CD4-positive, alpha-beta T cell treated with Interleukin-17A for 4 hours (primary cell): ENCODE measurements around the gene SUPT5H.

Experiments used
- DNase-seq: peaks from one replicate; pipeline ENCODE4 v3.0.0-alpha.2; 2020; ENCODE audit warnings: mixed read lengths

The SUPT5H gene

GRCh38 chr19:39409208-39410016 lies 36.0 kb upstream of the SUPT5H start:
- peak; percentile 90 for DNase-seq

GRCh38 chr19:39410017-39410830 lies 35.2 kb upstream of the SUPT5H start:
- DNase-seq = peak; percentile 75

- no peak for DNase-seq
Observed at GRCh38 chr19:39410831-39411080, 34.6 kb upstream of the SUPT5H start.

GRCh38 chr19:39411081-39411831 lies 34.1 kb upstream of the SUPT5H start:
- DNase-seq = peak; percentile 36

GRCh38 chr19:39411832-39412099 lies 33.6 kb upstream of the SUPT5H start:
- peak; percentile 95 for DNase-seq

- DNase-seq = peak; percentile 96
Observed at GRCh38 chr19:39412100-39412866, 33.1 kb upstream of the SUPT5H start, which contains the start of gene PLEKHG2. Gene PLEKHG2 (plus strand): TSS chr19:39412669. CDS start chr19:39414087, 1,418 bp downstream.

- no peak for DNase-seq
Observed at GRCh38 chr19:39412867-39413271, 32.5 kb upstream of the SUPT5H start.

- DNase-seq = peak; percentile 43
Observed at GRCh38 chr19:39413272-39413910, 32.0 kb upstream of the SUPT5H start.

GRCh38 chr19:39413911-39414608 lies 31.3 kb upstream of the SUPT5H start:
- DNase-seq = peak; percentile 27

GRCh38 chr19:39415111-39416046 lies 30.0 kb upstream of the SUPT5H start:
- DNase-seq = no peak

- no peak for DNase-seq
Observed at GRCh38 chr19:39416152-39417120, 28.9 kb upstream of the SUPT5H start.

GRCh38 chr19:39417463-39418181 lies 27.8 kb upstream of the SUPT5H start:
- DNase-seq = no peak

GRCh38 chr19:39419003-39419402 lies 26.4 kb upstream of the SUPT5H start:
- DNase-seq = no peak

- DNase-seq = no peak
Observed at GRCh38 chr19:39420769-39421168, 24.6 kb upstream of the SUPT5H start.

- DNase-seq = no peak
Observed at GRCh38 chr19:39422020-39422419, 23.4 kb upstream of the SUPT5H start.

- no peak for DNase-seq
Observed at GRCh38 chr19:39423258-39424086, 21.9 kb upstream of the SUPT5H start.

- no peak for DNase-seq
Observed at GRCh38 chr19:39424934-39425333, 20.4 kb upstream of the SUPT5H start.

GRCh38 chr19:39425744-39426143 lies 19.6 kb upstream of the SUPT5H start:
- DNase-seq = no peak
